HepG2 (cell line): ENCODE data around the gene PPM1E. TPM values are rescaled to one million over a fixed set of nuclear protein-coding genes. Genes with fewer than 3 reads are reported as not detected.

Source experiments
- ATAC-seq: fragments of 200-7000 bp; cut with Tn5 transposase; 3 replicates; pipeline ENCODE4 v1.9.1; 2020; ENCODE audit warnings: mild to moderate bottlenecking, moderate library complexity
- BruUV-seq: library from RNA; stranded (reverse); fragments of 400-500 nt; replicated peaks from 2 replicates; lab custom pipeline; 2021; lab: Mats Ljungman, UMichigan
- CTCF ChIA-PET: fragments of 300-600 bp; formaldehyde crosslinking; extraction: SDS; loops from one replicate; lab custom pipeline; 2021; ENCODE audit warnings: low total read pairs, inconsistent platforms, low intra/inter-chr PET ratio; lab: Yijun Ruan, JAX
- POLR2A ChIA-PET: fragments of 350-600 bp; sonication (Branson Sonifier 250); formaldehyde crosslinking; loops from one replicate; lab custom pipeline; 2020; ENCODE audit warnings: antibody characterized with exemption, inconsistent platforms; lab: Yijun Ruan, JAX
- DNase-seq: peaks from one replicate; pipeline ENCODE4 v3.0.0-alpha.2; 2015; ENCODE audit warnings: low spot score
- FAIRE-seq: peaks from 3 replicates; lab custom pipeline; 2011; peaks lifted over from hg19 to GRCh38; lab: Jason Lieb, UNC
- H2AFZ ChIP-seq: one replicate; pipeline ENCODE4 v1.6.1; 2011; ENCODE audit warnings: low read length, inconsistent platforms
- H3K27ac ChIP-seq: fragments of 300-600 bp; 3 replicates; pipeline ENCODE4 v1.8.0; 2011; ENCODE audit warnings: mixed run types, mild to moderate bottlenecking, mixed read lengths, low read length, inconsistent platforms; ENCODE audit not compliant: insufficient read depth; ENCODE audit errors: extremely low read length
- H3K27me3 ChIP-seq, 2 experiments: fragments of 200-600 bp in 1 of 2; 2 replicates in 1 of 2; 3 replicates in 1 of 2; pipeline versions ENCODE4 v1.6.0 to v1.8.0; 2011; ENCODE audit warnings: low read length in 2 of 2, mild to moderate bottlenecking in 2 of 2, moderate library complexity in 2 of 2, inconsistent platforms in 1 of 2; ENCODE audit not compliant: insufficient read depth in 2 of 2, control insufficient read depth in 1 of 2
- H3K36me3 ChIP-seq, 2 experiments: fragments of 200-600 bp in 1 of 2; replicated peaks in 1 of 2; 2 replicates in 1 of 2; 3 replicates in 1 of 2; pipeline versions ENCODE4 v1.5.1 to v1.8.0; 2011; ENCODE audit warnings: low read length in 2 of 2, inconsistent platforms in 1 of 2; ENCODE audit not compliant: insufficient read depth in 2 of 2, control insufficient read depth in 1 of 2
- H3K4me1 ChIP-seq: 2 replicates; pipeline ENCODE4 v1.5.1; 2012; ENCODE audit warnings: low read length, inconsistent platforms; ENCODE audit not compliant: insufficient read depth
- H3K4me2 ChIP-seq: 2 replicates; pipeline ENCODE4 v1.6.0; 2011; ENCODE audit warnings: low read depth, low read length, inconsistent platforms
- H3K4me3 ChIP-seq, 3 experiments: fragments of 200-600 bp in 1 of 3; sonication (generic), shearing (Covaris generic) in 1 of 3; replicated peaks in 1 of 3; 2 replicates each; pipeline ENCODE4 v1.5.1; 2011 to 2016; ENCODE audit warnings: low read length in 3 of 3, inconsistent platforms in 2 of 3, low read depth in 2 of 3, mild to moderate bottlenecking in 2 of 3, control low read depth in 1 of 3, mixed read lengths in 1 of 3; ENCODE audit not compliant: insufficient read depth in 1 of 3
- H3K79me2 ChIP-seq: one replicate; pipeline ENCODE4 v1.6.1; 2011; ENCODE audit warnings: low read length, inconsistent platforms; ENCODE audit not compliant: insufficient read depth
- H3K9ac ChIP-seq: 2 replicates; pipeline ENCODE4 v1.6.0; 2011; ENCODE audit warnings: mild to moderate bottlenecking, low read depth, low read length, inconsistent platforms; ENCODE audit not compliant: insufficient read depth
- H3K9me3 ChIP-seq: 2 replicates; pipeline ENCODE4 v1.5.1; 2012; ENCODE audit warnings: mild to moderate bottlenecking, low read length
- H4K20me1 ChIP-seq: 2 replicates; pipeline ENCODE4 v1.6.0; 2011; ENCODE audit warnings: inconsistent platforms, mild to moderate bottlenecking, low read length, moderate library complexity; ENCODE audit not compliant: insufficient read depth
- ARHGAP35 ChIP-seq: sonication (generic); formaldehyde crosslinking; IDR thresholded peaks from 2 replicates; pipeline ENCODE4 v1.9.0; 2022; ENCODE audit warnings: mild to moderate bottlenecking, inconsistent platforms, moderate library complexity, missing genetic modification reagents, borderline replicate concordance
- ATF7-NPFF ChIP-seq: sonication (generic); formaldehyde crosslinking; IDR thresholded peaks from 2 replicates; pipeline ENCODE4 v1.8.1; 2023; ENCODE audit warnings: mild to moderate bottlenecking, low read depth, missing genetic modification reagents, moderate library complexity
- FIP1L1 ChIP-seq: fragments of 200-400 bp; formaldehyde crosslinking; IDR thresholded peaks from 2 replicates; pipeline ENCODE4 v1.6.1; 2018; ENCODE audit warnings: low read depth, mild to moderate bottlenecking, low read length, moderate library complexity, borderline replicate concordance; ENCODE audit not compliant: insufficient read depth
- GZF1 ChIP-seq: sonication (generic); formaldehyde crosslinking; IDR thresholded peaks from 2 replicates; pipeline ENCODE4 v1.5.1; 2020; ENCODE audit warnings: mild to moderate bottlenecking, missing genetic modification reagents
- JARID2 ChIP-seq: sonication (generic); formaldehyde crosslinking; IDR thresholded peaks from 2 replicates; pipeline ENCODE4 v1.8.1; 2023; ENCODE audit warnings: missing genetic modification reagents, inconsistent platforms; ENCODE audit not compliant: insufficient replicate concordance
- ZBTB7B ChIP-seq: sonication (generic); formaldehyde crosslinking; IDR thresholded peaks from 2 replicates; pipeline ENCODE4 v1.4.0; 2020; ENCODE audit warnings: missing genetic modification reagents
- ZNF180 ChIP-seq: sonication (generic); formaldehyde crosslinking; IDR thresholded peaks from 2 replicates; pipeline ENCODE4 v1.4.0; 2020; ENCODE audit warnings: low read depth, missing genetic modification reagents, borderline replicate concordance
- ZNF234 ChIP-seq: sonication (generic); formaldehyde crosslinking; conservative IDR thresholded peaks from 2 replicates; pipeline ENCODE4 v1.5.1; 2020; ENCODE audit warnings: mild to moderate bottlenecking, missing genetic modification reagents
- ZNF3 ChIP-seq: IDR thresholded peaks from 2 replicates; pipeline ENCODE4 v1.7.0; 2017; ENCODE audit warnings: inconsistent platforms
- ZNF468 ChIP-seq: sonication (generic); formaldehyde crosslinking; IDR thresholded peaks from 2 replicates; pipeline ENCODE4 v1.8.0; 2022; ENCODE audit warnings: mild to moderate bottlenecking, moderate library complexity, missing genetic modification reagents
- ZNF816 ChIP-seq: sonication (generic); formaldehyde crosslinking; IDR thresholded peaks from 2 replicates; pipeline ENCODE4 v1.8.0; 2022; ENCODE audit warnings: missing genetic modification reagents, mild to moderate bottlenecking, borderline replicate concordance
- ZSCAN9 ChIP-seq: IDR thresholded peaks from 2 replicates; pipeline ENCODE4 v1.6.1; 2016; ENCODE audit warnings: borderline replicate concordance
- WGBS: methylation state at CpG from one replicate; pipeline ENCODE4 v1.1.6; 2017; ENCODE audit warnings: low lambda C conversion rate; 5-methylcytosine and 5-hydroxymethylcytosine counted together
- in situ Hi-C: cut with HindIII; loops from 2 replicates; pipeline ENCODE4 v1.10.0; 2017; ENCODE audit warnings: low pct_unique_long_range_greater_than_20kb; ENCODE audit not compliant: extremely low pct_ligation_motif_present
- intact Hi-C: fragments of 100-400 bp; cut with micrococcal nuclease; formaldehyde crosslinking; loops from one replicate; pipeline ENCODE4 v1.10.0; 2022; ENCODE audit not compliant: unreplicated experiment
- polyA plus RNA-seq, 8 experiments: library from polyadenylated mRNA; depleted of rRNA in 3 of 8; stranded (reverse) in 7 of 8; unstranded in 1 of 8; fragments of >200 nt; fragmentation: Illumina TruSeq in 4 of 8; extraction: Trizol in 4 of 8; gene quantifications; 2 replicates each; pipeline versions ENCODE4 v1.2.1 to v1.2.3, GENCODE V29; 2011 to 2016; ENCODE audit warnings: low read depth in 4 of 8, missing spikeins in 1 of 8, mixed read lengths in 1 of 8; ENCODE audit not compliant: insufficient read depth in 1 of 8
- total RNA-seq, 5 experiments: library from RNA; depleted of rRNA; stranded (reverse); fragments of >200 nt; fragmentation: Illumina TruSeq; extraction: Trizol; gene quantifications; 2 replicates each; pipeline ENCODE4 v1.2.3, GENCODE V29; 2016; ENCODE audit warnings: low read depth in 1 of 5
- TF ChIP-seq, protein P1 (sequence below): sonication (generic); formaldehyde crosslinking; conservative IDR thresholded peaks from 2 replicates; pipeline ENCODE4 v1.5.0; 2020; ENCODE audit warnings: missing genetic modification reagents
- TF ChIP-seq, protein P2 (sequence below): sonication (generic); formaldehyde crosslinking; IDR thresholded peaks from 2 replicates; pipeline ENCODE4 v1.4.0; 2020; ENCODE audit warnings: missing genetic modification reagents, borderline replicate concordance
- TF ChIP-seq, protein P3 (sequence below): sonication (generic); formaldehyde crosslinking; IDR thresholded peaks from 2 replicates; pipeline ENCODE4 v1.4.0; 2020; ENCODE audit warnings: missing genetic modification reagents

The PPM1E gene
- total and polyA plus RNA-seq, 2 of the 13 experiments (the other 11 are each of a cell fraction or from before 2014, with no cell fraction given) = 0.15 TPM; not detected in 1

- no peak for ATAC-seq
- TF ChIP-seq ARHGAP35 (CRISPR knock-in tag) (no peak), ZNF3 (CRISPR knock-in tag) (no peak), ZNF234 (no peak), ZNF468 (CRISPR knock-in tag) (no peak), ZBTB7B (CRISPR knock-in tag) (no peak), ZNF180 (CRISPR knock-in tag) (no peak), JARID2 (CRISPR knock-in tag) (no peak), ZNF816 (no peak), ZSCAN9 (no peak), ATF7-NPFF (CRISPR knock-in tag) (no peak), FIP1L1 (no peak), GZF1 (CRISPR knock-in tag) (no peak)
- TF ChIP-seq, protein P1, sequence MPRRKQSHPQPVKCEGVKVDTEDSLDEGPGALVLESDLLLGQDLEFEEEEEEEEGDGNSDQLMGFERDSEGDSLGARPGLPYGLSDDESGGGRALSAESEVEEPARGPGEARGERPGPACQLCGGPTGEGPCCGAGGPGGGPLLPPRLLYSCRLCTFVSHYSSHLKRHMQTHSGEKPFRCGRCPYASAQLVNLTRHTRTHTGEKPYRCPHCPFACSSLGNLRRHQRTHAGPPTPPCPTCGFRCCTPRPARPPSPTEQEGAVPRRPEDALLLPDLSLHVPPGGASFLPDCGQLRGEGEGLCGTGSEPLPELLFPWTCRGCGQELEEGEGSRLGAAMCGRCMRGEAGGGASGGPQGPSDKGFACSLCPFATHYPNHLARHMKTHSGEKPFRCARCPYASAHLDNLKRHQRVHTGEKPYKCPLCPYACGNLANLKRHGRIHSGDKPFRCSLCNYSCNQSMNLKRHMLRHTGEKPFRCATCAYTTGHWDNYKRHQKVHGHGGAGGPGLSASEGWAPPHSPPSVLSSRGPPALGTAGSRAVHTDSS (CRISPR knock-in tag) = no peak
- TF ChIP-seq, protein P2, sequence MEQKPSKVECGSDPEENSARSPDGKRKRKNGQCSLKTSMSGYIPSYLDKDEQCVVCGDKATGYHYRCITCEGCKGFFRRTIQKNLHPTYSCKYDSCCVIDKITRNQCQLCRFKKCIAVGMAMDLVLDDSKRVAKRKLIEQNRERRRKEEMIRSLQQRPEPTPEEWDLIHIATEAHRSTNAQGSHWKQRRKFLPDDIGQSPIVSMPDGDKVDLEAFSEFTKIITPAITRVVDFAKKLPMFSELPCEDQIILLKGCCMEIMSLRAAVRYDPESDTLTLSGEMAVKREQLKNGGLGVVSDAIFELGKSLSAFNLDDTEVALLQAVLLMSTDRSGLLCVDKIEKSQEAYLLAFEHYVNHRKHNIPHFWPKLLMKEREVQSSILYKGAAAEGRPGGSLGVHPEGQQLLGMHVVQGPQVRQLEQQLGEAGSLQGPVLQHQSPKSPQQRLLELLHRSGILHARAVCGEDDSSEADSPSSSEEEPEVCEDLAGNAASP (CRISPR knock-in tag) = no peak
- TF ChIP-seq, protein P3, sequence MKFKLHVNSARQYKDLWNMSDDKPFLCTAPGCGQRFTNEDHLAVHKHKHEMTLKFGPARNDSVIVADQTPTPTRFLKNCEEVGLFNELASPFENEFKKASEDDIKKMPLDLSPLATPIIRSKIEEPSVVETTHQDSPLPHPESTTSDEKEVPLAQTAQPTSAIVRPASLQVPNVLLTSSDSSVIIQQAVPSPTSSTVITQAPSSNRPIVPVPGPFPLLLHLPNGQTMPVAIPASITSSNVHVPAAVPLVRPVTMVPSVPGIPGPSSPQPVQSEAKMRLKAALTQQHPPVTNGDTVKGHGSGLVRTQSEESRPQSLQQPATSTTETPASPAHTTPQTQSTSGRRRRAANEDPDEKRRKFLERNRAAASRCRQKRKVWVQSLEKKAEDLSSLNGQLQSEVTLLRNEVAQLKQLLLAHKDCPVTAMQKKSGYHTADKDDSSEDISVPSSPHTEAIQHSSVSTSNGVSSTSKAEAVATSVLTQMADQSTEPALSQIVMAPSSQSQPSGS (CRISPR knock-in tag) = no peak
- CTCF ChIA-PET = no interaction called here
Measured at GRCh38 chr17:58706351-58707140, 49.1 kb upstream of the PPM1E start.

More at GRCh38 chr17:58706351-58707140, 49.1 kb upstream of the PPM1E start:
- 95% methylated on average over 3 of the region's 3 CpGs for WGBS
- no TSS peak for BruUV-seq
- DNase-seq (no peak), FAIRE-seq (no peak)
- Histone ChIP-seq H3K27me3 (no peaks in the 10 kb centered on the region), H3K4me2 (no peak overlapping the region), H3K4me3 (no peak overlapping the region), H3K9me3 (no peaks in the 10 kb centered on the region), H2AFZ (no peak overlapping the region), H3K4me1 (no peaks in the 10 kb centered on the region), H4K20me1 (no peaks in the 10 kb centered on the region), H3K27ac (no peak overlapping the region), H3K36me3 (peaks cover 2 to 5% of the 10 kb centered on the region in 2 experiments; a peak in 4 of 5 replicates), H3K79me2 (no peaks in the 10 kb centered on the region), H3K9ac (no peak overlapping the region)
- in situ Hi-C loops (no loop called here), intact Hi-C loops (no loop called here)
- POLR2A ChIA-PET = no interaction called here
